Right lobe of liver (tissue), 4 donors: ENCODE data around the gene GALNT15.

ENCODE experiments used
- CTCF ChIP-seq, 4 donors: fragments of 200-600 bp in 3 of 4; fragments of 450-650 bp in 1 of 4; IDR thresholded peaks; one replicate each; pipeline versions ENCODE4 v1.5.1 to v1.8.0; 2016 to 2022; ENCODE audit warnings: antibody characterized with exemption in 4 of 4, mild to moderate bottlenecking in 2 of 4
- POLR2A ChIP-seq: fragments of 450-650 bp; IDR thresholded peaks from one replicate; pipeline ENCODE4 v1.6.1; 2017; ENCODE audit warnings: antibody characterized with exemption, mild to moderate bottlenecking
- donor health status: DM: no; HTN: no; CAD: no.
- donor health status: DM: no; HTN: no; CAD: no.
- donor health status: DM: no; HTN: yes; CAD: no.

- no peak for TF ChIP-seq CTCF (IDR thresholded peaks at IDR 0.05)
- no peak for TF ChIP-seq POLR2A
Measured at GRCh38 chr3:16137044-16137443, 37.4 kb upstream of the GALNT15 start.
